Kidney capillary endothelial cell (primary cell): ENCODE results near the gene SLC25A43.
"Not testable (repeated sequence)": the region's sequence is repeated elsewhere in the genome, so short reads cannot be mapped to it uniquely, and the experiment has no call there.

Experiments used
- DNase-seq: peaks from one replicate; pipeline ENCODE4 v3.0.0-alpha.2; 2018; ENCODE audit warnings: low spot score

The SLC25A43 gene

GRCh38 chrX:119468551-119469312 lies 69.6 kb downstream of the SLC25A43 start:
- peak; percentile 42 for DNase-seq

- no peak for DNase-seq
Observed at GRCh38 chrX:119469313-119469635, 70.1 kb downstream of the SLC25A43 start.

- DNase-seq, result no peak
Observed at GRCh38 chrX:119474615-119475388, 75.7 kb downstream of the SLC25A43 start.

- no peak for DNase-seq
Observed at GRCh38 chrX:119475389-119476101, 76.4 kb downstream of the SLC25A43 start.

GRCh38 chrX:119477812-119478232 lies 78.7 kb downstream of the SLC25A43 start:
- DNase-seq, result no peak

GRCh38 chrX:119478504-119478903 lies 79.4 kb downstream of the SLC25A43 start:
- DNase-seq, result no peak

- no peak for DNase-seq
Observed at GRCh38 chrX:119479845-119480244, 80.7 kb downstream of the SLC25A43 start.

GRCh38 chrX:119481323-119481801 lies 82.2 kb downstream of the SLC25A43 start:
- no peak for DNase-seq

GRCh38 chrX:119482041-119482440 lies 82.9 kb downstream of the SLC25A43 start:
- no peak for DNase-seq

- DNase-seq, result peak; percentile 44
Observed at GRCh38 chrX:119482481-119483480, 83.6 kb downstream of the SLC25A43 start.

GRCh38 chrX:119486745-119487144 lies 87.6 kb downstream of the SLC25A43 start:
- no peak for DNase-seq

GRCh38 chrX:119487766-119488165 lies 88.6 kb downstream of the SLC25A43 start:
- DNase-seq, result not testable (repeated sequence)

- peak; percentile 39 for DNase-seq
Observed at GRCh38 chrX:119488749-119489148, 89.6 kb downstream of the SLC25A43 start.

GRCh38 chrX:119489212-119490074 lies 90.3 kb downstream of the SLC25A43 start:
- DNase-seq, result no peak

GRCh38 chrX:119492463-119492862 lies 93.3 kb downstream of the SLC25A43 start:
- no peak for DNase-seq

GRCh38 chrX:119493851-119494495 lies 94.8 kb downstream of the SLC25A43 start:
- DNase-seq, result not testable (repeated sequence)

- DNase-seq, result no peak
Observed at GRCh38 chrX:119495734-119496726, 96.9 kb downstream of the SLC25A43 start.

GRCh38 chrX:119497185-119497584 lies 98.0 kb downstream of the SLC25A43 start:
- DNase-seq, result no peak
